Activated CD8-positive, alpha-beta memory T cell treated with anti-CD3 and anti-CD28 coated beads, Interleukin-2, amount 10 ng/mL, durations not matched to agents 7 days and 5 days (primary cell): Measurements from ENCODE around the gene TLL2. TPM values are rescaled to one million over a fixed set of nuclear protein-coding genes. Genes with fewer than 3 reads are reported as not detected.
A peak's percentile ranks its signal among the peaks of the same experiment; 100 is the strongest.

Source experiments
- ATAC-seq: fragments of 150-1000 bp; cut with Tn5 transposase; one replicate; pipeline ENCODE4 v1.10.0; 2021; ENCODE audit warnings: moderate library complexity
- CTCF ChIA-PET: fragments of 350-600 bp; sonication (Branson Sonifier 250); formaldehyde crosslinking; loops from one replicate; lab custom pipeline; 2021; ENCODE audit warnings: antibody characterized with exemption; lab: Charles Lee
- DNase-seq: peaks from one replicate; pipeline ENCODE4 v3.0.0-alpha.2; 2020
- H3K27ac Mint-ChIP-seq: one replicate; pipeline ENCODE4 v1.8.0; 2021; ENCODE audit warnings: mild to moderate bottlenecking, mixed read lengths
- H3K27me3 Mint-ChIP-seq: one replicate; pipeline ENCODE4 v1.8.0; 2021; ENCODE audit warnings: mixed read lengths
- H3K36me3 Mint-ChIP-seq: one replicate; pipeline ENCODE4 v1.8.0; 2021; ENCODE audit warnings: mild to moderate bottlenecking, mixed read lengths
- H3K4me1 Mint-ChIP-seq: one replicate; pipeline ENCODE4 v1.8.0; 2021; ENCODE audit warnings: mixed read lengths
- H3K4me3 Mint-ChIP-seq: one replicate; pipeline ENCODE4 v1.8.0; 2021; ENCODE audit warnings: mild to moderate bottlenecking, moderate library complexity, mixed read lengths
- H3K9me3 Mint-ChIP-seq: one replicate; pipeline ENCODE4 v1.8.0; 2022; ENCODE audit warnings: low read depth, mixed read lengths
- total RNA-seq, 2 experiments: library from RNA; stranded (reverse); gene quantifications; one replicate each; pipeline ENCODE4 v1.2.3, GENCODE V29; 2021

TLL2 gene
- total RNA-seq, 2 experiments from 2014 or later: not detected

- CTCF ChIA-PET: interaction anchor here (0.6 to 1.9 kb wide), 3 partner anchors 40 to 86 kb away, joined by 4 to 6 read pairs (median 4); no protein-coding TSS in a partner anchor
- DNase-seq: peak; percentile 50
- no peaks in the 10 kb centered on the region for H3K36me3 Mint-ChIP-seq
- H3K9me3 Mint-ChIP-seq: no peaks in the 10 kb centered on the region
- H3K27me3 Mint-ChIP-seq: peaks cover 46% of the 10 kb centered on the region
- no peak overlapping the region for H3K27ac Mint-ChIP-seq
- peaks cover 3% of the 10 kb centered on the region for H3K4me1 Mint-ChIP-seq
- no peak overlapping the region for H3K4me3 Mint-ChIP-seq
- ATAC-seq: peak; percentile 76
Observed at GRCh38 chr10:96470116-96470743, 43.5 kb downstream of the TLL2 start.

DNA sequence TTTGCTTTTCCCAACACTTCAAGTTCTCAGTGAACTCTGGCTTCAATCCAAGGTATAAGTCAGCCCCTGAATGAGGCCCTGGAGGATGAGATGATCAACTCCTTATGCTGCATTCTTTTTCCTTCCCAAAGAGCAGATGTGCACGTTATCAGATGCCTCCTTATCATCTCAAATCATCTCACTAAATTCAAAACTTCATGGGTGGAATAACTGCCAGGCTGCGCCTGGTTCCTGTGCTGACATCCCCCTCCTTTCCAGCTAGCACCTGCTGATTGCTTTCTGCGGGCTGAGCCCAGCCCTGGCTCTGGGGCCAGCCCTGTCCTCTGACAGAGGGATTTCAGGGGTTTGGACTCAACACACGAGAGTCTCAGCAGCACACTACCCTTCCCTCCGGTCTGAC is 44.9 kb downstream of the TLL2 start:
- Mint-ChIP-seq H3K27me3 (peaks cover 41% of the 10 kb centered on the region), H3K4me1 (peaks cover 3% of the 10 kb centered on the region), H3K36me3 (no peaks in the 10 kb centered on the region), H3K4me3 (no peak overlapping the region), H3K9me3 (no peaks in the 10 kb centered on the region), H3K27ac (no peak overlapping the region)
- ATAC-seq (no peak), DNase-seq (no peak)
- CTCF ChIA-PET: interaction anchor here (1.0 kb wide), 1 partner anchor 10 kb away, joined by 3 read pairs; no protein-coding TSS in a partner anchor

- no peak overlapping the region for H3K4me3 Mint-ChIP-seq
- peaks cover 2% of the 10 kb centered on the region for H3K9me3 Mint-ChIP-seq
- no peak for DNase-seq
- H3K36me3 Mint-ChIP-seq: no peaks in the 10 kb centered on the region
- CTCF ChIA-PET: interaction anchor here (0.6 kb wide), 1 partner anchor 751 kb away, joined by 3 read pairs; no protein-coding TSS in a partner anchor
- H3K27me3 Mint-ChIP-seq: peaks cover 43% of the 10 kb centered on the region
- no peak overlapping the region for H3K27ac Mint-ChIP-seq
- peaks cover 3% of the 10 kb centered on the region for H3K4me1 Mint-ChIP-seq
- no peak for ATAC-seq
Observed at GRCh38 chr10:96465599-96465998, 48.1 kb downstream of the TLL2 start.

DNA sequence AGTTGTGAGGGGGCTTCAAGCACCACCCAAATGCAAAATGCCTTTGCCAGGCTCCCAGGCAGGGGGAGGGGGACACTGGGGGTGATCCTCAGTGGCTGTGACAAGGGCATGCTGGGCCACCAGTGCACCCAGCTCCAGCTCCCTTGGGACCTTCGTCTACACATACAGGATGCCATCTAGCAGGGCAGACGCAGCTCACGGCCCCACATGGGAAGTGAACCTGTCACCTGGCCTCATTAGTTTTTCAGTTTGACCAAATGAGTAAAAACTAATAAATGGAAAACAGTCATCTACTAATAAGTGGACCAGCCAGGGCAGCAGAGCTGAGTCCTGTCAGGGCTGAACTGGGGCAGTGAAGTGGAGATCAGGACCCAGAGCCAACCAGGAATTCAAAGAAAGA is 50.2 kb downstream of the TLL2 start:
- Mint-ChIP-seq H3K4me1 (no peaks in the 10 kb centered on the region), H3K9me3 (peaks cover 4% of the 10 kb centered on the region), H3K27ac (no peak overlapping the region), H3K36me3 (no peaks in the 10 kb centered on the region), H3K27me3 (peaks cover 32% of the 10 kb centered on the region), H3K4me3 (no peak overlapping the region)
- ATAC-seq: no peak
- CTCF ChIA-PET: no interaction called here
- DNase-seq: no peak

DNA sequence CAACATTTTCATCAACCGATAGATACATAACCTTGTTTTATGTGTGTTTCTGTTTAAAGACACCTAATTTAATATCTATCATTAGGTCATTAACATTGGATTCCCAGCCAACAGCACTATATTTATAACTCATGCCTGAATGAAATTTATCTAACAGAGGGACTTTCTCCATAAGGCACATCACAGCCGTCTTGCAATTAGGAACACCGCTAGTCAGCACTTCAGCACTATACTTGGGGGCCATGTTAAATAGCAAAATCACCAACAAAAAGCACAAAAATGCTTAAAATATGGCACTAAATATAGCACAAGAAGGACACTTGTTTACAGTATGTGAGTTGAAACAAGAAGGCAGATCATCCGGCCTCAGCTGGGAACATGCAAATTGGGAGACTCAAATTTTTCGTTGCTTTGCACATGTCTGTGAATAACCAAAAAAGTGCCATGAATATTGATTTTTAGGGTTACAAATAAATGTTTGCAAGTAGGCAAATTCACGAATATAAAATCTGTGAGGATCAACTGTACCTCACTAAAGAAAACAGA is 51.0 kb downstream of the TLL2 start:
- Mint-ChIP-seq H3K27ac (no peak overlapping the region), H3K4me1 (no peaks in the 10 kb centered on the region), H3K36me3 (no peaks in the 10 kb centered on the region), H3K27me3 (peaks cover 24% of the 10 kb centered on the region), H3K9me3 (peaks cover 4% of the 10 kb centered on the region), H3K4me3 (no peak overlapping the region)
- ATAC-seq: no peak
- CTCF ChIA-PET: no interaction called here
- no peak for DNase-seq

DNA sequence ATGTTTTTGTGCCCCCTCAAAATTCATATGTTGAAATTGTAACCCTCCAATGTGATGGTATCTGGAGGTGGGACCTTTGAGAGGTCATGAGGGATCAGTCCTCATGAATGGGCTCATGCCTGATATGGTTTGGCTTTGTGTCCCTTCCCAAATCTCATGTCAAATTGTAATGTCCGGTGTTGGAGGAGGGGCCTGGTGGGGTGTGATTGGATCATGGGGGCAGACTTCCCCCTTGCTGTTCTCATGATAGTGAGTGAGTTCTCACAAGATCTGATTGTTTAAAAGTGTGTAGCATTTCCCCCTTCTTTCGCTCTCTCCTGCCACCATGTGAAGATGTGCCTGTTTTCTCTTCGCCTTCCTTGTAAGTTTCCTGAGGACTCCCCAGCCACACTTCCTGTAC is 53.4 kb downstream of the TLL2 start:
- no peak overlapping the region for H3K27ac Mint-ChIP-seq
- CTCF ChIA-PET: no interaction called here
- peaks cover 14% of the 10 kb centered on the region for H3K27me3 Mint-ChIP-seq
- no peaks in the 10 kb centered on the region for H3K4me1 Mint-ChIP-seq
- no peak overlapping the region for H3K4me3 Mint-ChIP-seq
- ATAC-seq: no peak
- H3K36me3 Mint-ChIP-seq: no peaks in the 10 kb centered on the region
- H3K9me3 Mint-ChIP-seq: peaks cover 4% of the 10 kb centered on the region
- peak; percentile 21 for DNase-seq

- CTCF ChIA-PET: no interaction called here
- DNase-seq: peak; percentile 5
- H3K4me3 Mint-ChIP-seq: no peak overlapping the region
- no peak for ATAC-seq
- H3K36me3 Mint-ChIP-seq: no peaks in the 10 kb centered on the region
- no peaks in the 10 kb centered on the region for H3K4me1 Mint-ChIP-seq
- H3K9me3 Mint-ChIP-seq: peaks cover 4% of the 10 kb centered on the region
- peaks cover 11% of the 10 kb centered on the region for H3K27me3 Mint-ChIP-seq
- H3K27ac Mint-ChIP-seq: no peak overlapping the region
Observed at GRCh38 chr10:96457341-96457740, 56.4 kb downstream of the TLL2 start.

DNA sequence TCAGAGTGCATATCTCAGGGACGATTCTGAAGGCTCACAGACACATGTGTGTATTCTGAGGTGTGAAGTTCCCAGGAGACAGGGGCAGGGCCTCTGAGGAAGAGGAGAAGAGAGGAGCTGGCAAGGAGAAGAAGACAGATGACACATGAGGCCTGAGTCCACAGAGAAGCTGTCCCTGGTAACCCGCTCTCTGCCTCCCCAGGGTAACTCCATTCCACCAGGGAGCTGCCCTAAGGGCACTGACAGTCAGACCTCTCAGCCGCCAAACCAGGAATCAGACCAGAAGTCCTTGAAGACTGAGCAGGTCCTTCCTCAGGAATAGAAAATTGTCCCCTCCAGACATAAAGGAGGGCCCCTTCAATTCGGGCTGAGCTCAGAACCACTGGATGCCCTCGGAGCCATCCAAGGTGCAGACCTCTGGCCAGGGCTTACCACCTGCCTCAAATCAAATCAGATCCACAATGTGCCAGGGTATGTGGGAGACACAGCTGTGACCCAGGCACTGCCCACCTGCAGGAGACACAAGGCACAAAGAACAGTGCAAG is 57.4 kb downstream of the TLL2 start:
- no peak for DNase-seq
- no peaks in the 10 kb centered on the region for H3K36me3 Mint-ChIP-seq
- no peak overlapping the region for H3K27ac Mint-ChIP-seq
- CTCF ChIA-PET: no interaction called here
- H3K4me1 Mint-ChIP-seq: no peaks in the 10 kb centered on the region
- H3K9me3 Mint-ChIP-seq: peaks cover 2% of the 10 kb centered on the region
- ATAC-seq: no peak
- H3K4me3 Mint-ChIP-seq: no peak overlapping the region
- H3K27me3 Mint-ChIP-seq: peaks cover 12% of the 10 kb centered on the region

GRCh38 chr10:96453856-96454583 is 59.7 kb downstream of the TLL2 start:
- Mint-ChIP-seq H3K36me3 (no peaks in the 10 kb centered on the region), H3K4me1 (no peaks in the 10 kb centered on the region), H3K27me3 (peaks cover 13% of the 10 kb centered on the region), H3K27ac (no peak overlapping the region), H3K4me3 (no peak overlapping the region), H3K9me3 (no peaks in the 10 kb centered on the region)
- ATAC-seq (no peak), DNase-seq (no peak)
- CTCF ChIA-PET: no interaction called here

DNA sequence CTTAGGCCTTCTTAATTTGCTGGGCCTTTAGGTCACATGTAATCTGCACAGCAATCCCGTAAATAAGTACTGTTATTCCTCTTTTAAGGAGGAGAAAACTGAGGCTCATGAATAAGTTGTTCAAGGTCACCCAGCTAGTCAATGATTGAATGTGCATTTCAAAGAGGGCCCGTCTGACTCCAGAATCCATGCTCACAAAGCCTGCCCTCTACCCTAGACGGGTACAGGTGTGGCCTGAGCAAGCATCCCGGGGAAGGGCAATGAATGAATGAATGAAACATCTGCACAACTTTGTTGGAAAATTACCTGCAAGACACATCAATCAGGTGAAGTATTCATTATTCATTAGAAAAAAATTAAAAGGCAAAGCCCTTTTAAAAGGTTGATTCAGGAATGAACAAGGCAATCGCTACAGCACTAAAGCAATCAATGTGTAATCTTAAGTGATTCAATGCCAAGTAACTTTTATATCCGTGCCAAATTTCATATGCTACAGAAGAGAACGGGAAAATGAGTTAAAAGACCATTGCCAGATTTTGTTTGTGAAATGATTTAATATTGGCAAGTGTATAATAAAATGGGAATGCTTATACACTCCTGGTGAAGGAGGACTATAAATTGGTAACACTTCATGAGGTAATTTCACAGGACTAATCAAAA is 61.1 kb downstream of the TLL2 start:
- DNase-seq: no peak
- Mint-ChIP-seq H3K9me3 (no peaks in the 10 kb centered on the region), H3K4me3 (no peak overlapping the region), H3K36me3 (no peaks in the 10 kb centered on the region), H3K27me3 (peaks cover 19% of the 10 kb centered on the region), H3K27ac (no peak overlapping the region), H3K4me1 (no peaks in the 10 kb centered on the region)
- ATAC-seq: no peak
- CTCF ChIA-PET: no interaction called here

- Mint-ChIP-seq H3K4me1 (no peaks in the 10 kb centered on the region), H3K4me3 (no peak overlapping the region), H3K27me3 (peaks cover 20% of the 10 kb centered on the region), H3K9me3 (no peaks in the 10 kb centered on the region), H3K27ac (no peak overlapping the region), H3K36me3 (no peaks in the 10 kb centered on the region)
- CTCF ChIA-PET: no interaction called here
- ATAC-seq (no peak), DNase-seq (no peak)
Observed at GRCh38 chr10:96450529-96451207, 63.1 kb downstream of the TLL2 start.

DNA sequence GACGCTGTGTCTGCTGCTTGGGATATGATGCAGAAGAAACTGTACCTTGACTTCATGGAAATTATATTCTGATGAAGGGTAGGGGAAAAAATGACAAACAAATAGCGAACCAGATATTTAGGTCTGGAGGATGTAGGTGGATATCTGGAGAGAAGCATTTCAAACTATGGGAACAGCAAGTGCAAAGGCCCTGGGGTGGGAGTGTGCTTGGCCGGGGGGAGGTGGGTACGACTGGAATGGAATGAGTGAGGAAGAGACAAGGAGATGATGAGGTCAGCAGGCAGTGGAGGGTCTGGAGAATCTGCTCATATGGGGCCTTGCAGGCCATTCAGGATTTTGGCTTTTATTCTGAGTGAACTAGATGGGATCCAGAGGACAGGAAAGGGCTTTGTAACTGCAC is 65.2 kb downstream of the TLL2 start:
- no peak for ATAC-seq
- Mint-ChIP-seq H3K4me3 (no peak overlapping the region), H3K9me3 (no peaks in the 10 kb centered on the region), H3K36me3 (no peaks in the 10 kb centered on the region), H3K27ac (no peak overlapping the region), H3K27me3 (peaks cover 15% of the 10 kb centered on the region), H3K4me1 (no peaks in the 10 kb centered on the region)
- CTCF ChIA-PET: no interaction called here
- no peak for DNase-seq

DNA sequence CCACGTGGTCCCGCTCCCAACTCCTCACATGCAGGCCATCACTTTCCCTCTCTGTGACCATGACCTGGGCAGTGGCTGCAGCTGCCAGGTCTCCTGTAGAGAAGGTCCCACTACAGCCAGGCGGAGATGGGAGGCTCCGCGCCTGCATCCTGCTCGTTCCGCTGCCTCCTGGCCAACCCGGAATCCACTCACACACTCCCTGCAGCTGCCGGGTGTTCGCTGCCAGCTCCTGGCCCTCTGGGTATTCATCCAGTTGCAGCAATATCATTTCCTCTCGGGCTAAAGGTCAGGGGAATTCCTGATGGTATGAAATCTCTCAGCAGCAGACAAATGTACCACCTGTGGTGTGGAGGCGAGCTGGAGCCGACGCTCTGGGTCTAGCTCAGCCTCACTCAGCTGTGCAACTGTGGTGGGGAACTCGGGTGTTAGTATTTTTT is 65.7 kb downstream of the TLL2 start:
- no peak for ATAC-seq
- no peak for DNase-seq
- Mint-ChIP-seq H3K4me1 (no peaks in the 10 kb centered on the region), H3K36me3 (no peaks in the 10 kb centered on the region), H3K27ac (no peak overlapping the region), H3K9me3 (no peaks in the 10 kb centered on the region), H3K27me3 (peaks cover 15% of the 10 kb centered on the region), H3K4me3 (no peak overlapping the region)
- CTCF ChIA-PET: no interaction called here
